ENCODE data around the gene HARBI1. TPM values are rescaled to one million over a fixed set of nuclear protein-coding genes. Genes with fewer than 3 reads are reported as not detected.
A peak's percentile ranks its signal among the peaks of the same experiment; 100 is the strongest.
"Not testable (repeated sequence)": the region's sequence is repeated elsewhere in the genome, so short reads cannot be mapped to it uniquely, and the experiment has no call there.

HARBI1 gene
- polyA plus RNA-seq, 3 donors, result 4.2 to 5.6 (median 4.3) TPM

DNA sequence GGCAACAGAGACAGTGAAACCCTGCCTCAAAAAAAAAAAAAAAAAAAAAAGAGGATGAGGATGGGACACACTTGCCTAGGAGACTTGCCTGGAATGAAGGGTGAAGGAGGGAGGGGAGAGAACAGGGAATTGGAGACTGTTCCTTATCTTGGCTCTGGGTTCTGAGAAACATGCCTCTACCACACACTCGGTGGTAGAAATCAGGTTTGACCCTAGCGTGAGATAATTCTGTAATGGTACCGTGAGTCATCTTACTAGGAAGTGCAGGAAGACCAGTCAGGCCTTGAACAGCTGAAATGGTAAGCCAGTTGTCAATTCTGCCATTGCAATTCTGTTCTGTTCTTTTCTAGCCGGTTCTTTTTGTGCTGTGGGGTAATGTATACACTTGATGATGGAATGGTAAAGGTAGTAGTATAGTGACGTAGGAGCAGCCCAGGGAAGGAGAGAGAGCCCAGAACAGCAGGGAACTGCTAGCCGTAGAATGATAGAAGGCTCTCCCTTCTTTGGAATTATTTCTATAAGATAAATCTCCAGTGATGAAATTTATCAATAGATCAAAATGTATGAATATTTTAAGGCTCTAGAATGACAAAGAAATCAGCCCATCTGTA, 19.3 kb downstream of the HARBI1 start:
- no peak for DNase-seq

DNA sequence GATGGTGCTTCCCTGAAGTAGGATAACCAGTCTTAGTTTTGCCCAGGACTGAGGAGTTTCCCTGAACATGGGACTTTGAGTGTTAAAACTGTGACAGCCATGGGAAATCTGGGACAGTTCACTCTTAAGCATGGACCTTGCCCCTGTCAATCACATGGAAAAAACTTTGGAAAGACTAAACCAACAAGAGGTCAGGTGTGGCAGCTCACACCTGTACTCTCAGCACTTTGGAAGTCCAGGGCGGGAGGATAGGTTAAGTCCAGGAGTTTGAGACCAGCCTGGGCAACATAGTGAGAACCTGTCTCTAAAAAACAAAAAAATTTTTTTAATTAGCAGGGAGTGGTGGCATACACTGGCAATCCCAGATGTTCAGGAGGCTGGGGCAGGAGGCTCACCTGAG, 19.9 kb downstream of the HARBI1 start:
- DNase-seq, result no peak

DNA sequence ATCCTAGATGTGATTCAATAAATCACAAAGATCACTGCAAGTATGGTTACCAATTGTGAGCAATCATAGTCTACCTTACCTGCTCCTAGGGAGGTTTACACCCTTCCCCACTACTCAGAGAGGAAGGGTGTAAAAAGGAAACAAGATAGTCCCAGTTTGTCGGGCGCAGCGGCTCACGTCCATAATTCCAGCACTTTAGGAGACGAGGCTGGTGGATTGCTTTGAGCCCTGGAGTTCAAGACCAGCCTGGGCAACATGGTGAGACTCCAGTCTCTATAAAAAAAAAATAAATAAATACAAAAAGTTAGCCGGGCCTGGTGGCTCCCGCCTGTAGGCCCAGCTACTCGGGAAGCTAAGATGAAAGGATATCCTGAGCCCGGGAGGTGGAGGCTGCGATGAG, 22.2 kb downstream of the HARBI1 start:
- no peak for DNase-seq

DNA sequence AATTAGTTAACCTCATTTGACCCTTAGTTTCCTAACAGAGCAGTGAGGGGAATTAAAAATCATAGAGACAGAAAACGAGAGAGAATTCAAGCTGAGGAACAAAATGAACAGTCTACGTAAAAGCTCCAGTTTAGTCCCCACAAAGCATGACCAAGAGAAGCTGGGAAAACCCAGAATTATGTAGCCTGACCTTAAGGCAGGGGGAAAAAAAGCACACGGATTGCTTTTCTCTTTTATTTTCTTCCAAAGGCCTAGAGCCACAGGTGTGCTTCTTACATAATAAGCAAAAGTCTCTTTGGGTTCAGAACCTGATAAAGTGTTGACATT, 22.7 kb downstream of the HARBI1 start:
- no peak for DNase-seq

DNA sequence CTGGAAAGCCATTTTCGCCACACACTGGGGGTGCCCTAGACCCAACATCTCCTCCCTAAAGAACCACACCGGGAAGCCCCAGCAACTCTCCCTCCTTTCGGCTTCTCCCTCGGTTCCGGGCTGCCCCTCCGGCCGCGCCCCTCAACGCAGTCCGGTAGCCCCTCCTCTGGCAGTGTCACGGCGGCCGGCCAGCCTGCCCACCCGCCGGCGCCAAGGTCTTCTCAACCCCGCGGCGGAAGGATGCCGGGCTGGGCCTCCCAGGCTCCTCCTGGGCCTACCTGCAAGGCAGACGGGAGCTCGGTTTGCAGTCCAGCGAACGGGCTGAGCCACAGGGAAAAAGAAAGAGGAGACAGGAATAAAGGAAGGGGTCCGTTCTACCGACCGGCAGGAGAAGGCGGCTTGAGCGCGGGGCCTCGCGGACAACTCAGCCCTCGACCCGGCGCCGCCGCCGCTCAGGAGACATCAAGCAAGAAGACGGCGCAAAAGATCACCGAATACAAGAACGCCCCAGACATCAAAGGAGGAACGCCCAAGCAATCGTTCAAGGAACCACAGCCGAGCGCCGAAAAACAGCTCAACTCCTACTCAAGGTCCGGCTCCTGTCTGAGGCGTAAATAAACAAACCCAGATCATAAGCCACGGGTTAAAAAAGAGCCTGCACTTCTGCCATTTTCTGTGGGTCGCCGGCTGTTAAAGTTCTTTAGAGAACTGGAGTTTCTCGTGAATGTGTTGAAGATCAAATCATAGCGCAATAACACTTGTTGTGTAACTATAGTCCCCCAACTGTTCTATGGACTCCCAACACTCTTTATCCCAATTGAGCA, 23.3 kb downstream of the HARBI1 start, which contains the start of gene AMBRA1:
Gene AMBRA1 (minus strand): TSS at position 474 of the 824 bp plus-strand sequence. CDS start 45,643 bp downstream, outside the sequence.
- DNase-seq, result peak; percentile 94

DNA sequence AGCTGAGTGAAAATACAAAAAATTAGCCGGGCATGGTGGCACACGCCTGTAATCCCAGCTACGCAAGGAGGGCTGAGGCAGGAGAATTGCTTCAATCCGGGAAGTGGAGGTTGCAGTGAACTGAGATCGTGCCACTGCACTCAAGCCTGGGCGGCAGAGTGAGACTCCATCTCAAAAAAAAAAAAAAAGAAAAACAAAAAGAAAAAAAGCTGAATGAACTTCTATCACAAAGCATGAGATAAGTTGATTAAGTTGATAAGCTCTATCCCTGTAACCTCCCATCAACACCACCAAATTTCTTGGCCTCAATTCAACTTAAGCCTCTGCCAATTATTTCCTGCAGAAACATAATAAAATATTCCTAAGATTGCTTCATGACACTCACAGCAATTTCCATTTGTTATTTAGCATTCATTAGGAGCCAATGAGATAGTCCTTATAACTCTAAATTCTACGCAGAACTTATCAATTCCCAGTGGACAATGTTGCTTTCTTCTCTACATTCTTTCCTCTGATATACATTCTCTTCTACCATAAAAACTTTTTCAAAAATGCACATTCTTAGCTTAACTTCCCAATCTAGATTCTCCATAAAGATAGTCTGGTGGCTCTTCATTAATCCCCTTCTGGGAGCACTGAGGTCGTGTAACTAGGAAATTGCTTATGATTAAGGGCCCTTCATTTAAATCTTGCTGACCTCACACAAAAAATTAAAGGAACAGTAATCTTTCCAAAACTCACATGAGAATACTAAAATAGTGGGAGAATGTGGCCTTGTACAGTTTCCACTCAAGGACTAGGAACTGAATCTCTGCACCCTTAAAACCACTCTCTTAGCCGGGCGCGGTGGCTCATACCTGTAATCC, 26.1 kb downstream of the HARBI1 start:
- DNase-seq, result no peak

DNA sequence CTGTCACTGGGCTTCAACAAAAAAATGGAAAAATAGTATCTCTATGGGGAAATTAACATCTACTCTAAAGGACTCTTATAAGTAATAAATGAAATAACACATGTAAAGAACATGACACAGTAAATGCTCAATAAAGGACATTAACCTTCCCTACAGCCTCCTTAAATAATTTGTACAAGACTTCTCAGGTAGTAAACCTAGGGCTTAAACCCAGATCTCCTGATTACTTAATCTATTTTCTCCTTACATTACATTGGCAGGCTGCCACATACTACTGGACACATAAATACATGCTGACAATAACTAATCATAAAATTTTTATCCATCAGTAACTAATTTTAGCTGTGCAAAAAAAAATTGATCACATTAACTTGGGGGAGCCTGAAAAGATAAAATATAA, 28.1 kb downstream of the HARBI1 start:
- no peak for DNase-seq

DNA sequence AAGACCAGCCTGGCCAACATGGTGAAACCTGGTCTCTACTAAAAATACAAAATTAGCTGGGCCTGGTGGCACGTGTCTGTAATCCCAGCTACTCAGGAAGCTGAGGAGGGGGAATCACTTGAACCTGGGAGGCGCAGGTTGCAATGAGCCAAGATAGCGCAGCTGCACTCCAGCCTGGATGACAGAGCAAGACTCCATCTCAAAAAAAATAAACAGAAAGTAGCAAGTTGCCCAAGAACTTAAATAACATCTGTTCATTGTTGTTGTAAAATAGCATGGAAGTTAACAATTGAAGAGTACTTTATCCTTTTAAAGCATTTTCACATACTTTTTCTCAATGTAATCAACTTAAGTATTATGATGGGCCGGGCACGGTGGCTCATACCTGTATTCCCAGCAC, 28.9 kb downstream of the HARBI1 start:
- DNase-seq, result no peak

DNA sequence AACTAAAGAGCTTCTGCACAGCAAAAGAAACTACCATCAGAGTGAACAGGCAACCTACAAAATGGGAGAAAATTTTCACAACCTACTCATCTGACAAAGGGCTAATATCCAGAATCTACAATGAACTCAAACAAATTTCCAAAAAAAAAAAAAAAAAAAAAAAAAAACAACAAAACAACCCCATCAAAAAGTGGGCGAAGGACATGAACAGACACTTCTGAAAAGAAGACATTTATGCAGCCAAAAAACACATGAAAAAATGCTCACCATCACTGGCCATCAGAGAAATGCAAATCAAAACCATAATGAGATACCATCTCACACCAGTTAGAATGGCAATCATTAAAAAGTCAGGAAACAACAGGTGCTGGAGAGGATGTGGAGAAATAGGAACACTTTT, 33.5 kb downstream of the HARBI1 start:
- DNase-seq, result not testable (repeated sequence)

DNA sequence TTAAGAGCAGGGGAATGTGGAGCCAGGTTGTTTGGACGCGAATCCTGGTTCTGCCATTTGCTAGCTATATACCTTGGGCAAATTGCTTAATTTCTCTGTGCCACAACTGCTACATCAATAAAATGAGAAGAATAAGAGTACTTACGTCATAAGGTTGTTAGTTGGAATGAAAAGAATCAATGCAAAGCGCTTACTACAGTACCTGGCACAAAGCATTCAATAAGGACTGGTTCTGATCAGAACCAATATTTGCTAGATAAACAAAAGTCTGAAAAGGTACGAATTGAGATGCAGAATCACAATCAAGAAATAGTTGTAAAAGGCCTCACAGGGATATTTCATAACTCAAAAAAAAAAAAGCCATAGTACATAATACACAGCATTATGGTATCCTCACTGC, 34.4 kb downstream of the HARBI1 start:
- no peak for DNase-seq

DNA sequence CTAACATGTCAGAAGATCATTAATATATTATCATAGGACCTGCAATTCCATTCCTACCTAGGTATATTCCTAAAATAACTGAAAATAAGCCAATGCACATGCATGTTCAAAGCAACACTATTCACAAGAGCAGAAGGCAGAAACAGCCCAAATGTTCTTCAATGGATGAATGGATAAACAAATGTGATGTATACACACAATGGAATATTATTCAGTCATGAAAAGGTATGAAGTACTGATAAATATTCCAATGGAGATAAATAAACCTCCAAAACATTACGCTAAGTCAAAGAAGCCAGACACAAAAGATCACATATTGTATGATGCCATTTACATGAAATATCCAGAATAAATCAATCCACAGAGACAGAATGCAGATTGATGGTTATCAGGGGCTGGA, 40.0 kb downstream of the HARBI1 start:
- no peak for DNase-seq

DNA sequence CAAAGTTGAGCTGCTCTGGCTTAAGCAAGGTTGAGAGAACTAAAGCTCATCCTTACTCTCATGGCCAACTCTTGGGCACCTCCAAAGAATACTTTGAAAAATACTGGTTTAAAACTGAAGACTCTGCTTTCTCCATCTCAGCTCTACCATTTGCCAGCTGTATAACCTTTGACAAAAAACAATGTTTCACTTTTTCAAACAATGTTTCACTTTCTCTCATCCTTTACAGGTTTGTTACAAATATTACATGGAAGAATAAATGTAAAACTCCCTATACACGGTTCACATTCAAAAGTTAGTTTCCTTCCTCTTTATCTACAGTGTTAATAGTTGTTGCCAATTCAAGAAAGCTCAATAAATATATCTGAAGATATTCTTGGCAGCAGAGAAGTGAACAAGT, 42.4 kb downstream of the HARBI1 start:
- DNase-seq, result no peak

DNA sequence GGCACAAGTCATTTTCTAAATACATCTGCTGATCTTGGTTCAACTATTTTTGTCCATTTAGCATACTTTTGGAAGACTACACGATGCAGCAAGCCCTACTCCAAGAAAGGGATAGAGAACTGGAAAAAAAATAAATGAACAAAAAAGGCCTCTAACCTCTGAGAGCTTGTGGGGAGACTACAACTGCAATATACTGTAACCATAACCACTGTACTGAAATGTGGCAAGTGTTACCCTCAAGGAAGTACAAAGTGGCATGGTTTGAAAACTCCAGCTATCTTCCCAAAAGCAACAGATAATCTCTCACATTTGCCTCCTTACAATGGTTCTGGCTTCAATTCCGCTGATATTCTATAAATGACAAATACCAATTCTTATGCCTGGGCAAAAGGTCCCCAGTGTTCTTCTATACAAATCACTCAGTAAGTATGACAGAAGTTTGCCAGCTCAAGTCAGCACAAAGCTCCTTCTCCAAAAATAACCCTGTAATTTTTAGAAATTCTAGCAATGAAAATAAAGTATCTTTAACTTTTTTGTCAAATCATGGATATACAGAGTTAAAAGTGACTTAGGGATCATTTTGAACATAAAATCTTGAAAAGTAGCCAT, 46.1 kb downstream of the HARBI1 start:
- no peak for DNase-seq

DNA sequence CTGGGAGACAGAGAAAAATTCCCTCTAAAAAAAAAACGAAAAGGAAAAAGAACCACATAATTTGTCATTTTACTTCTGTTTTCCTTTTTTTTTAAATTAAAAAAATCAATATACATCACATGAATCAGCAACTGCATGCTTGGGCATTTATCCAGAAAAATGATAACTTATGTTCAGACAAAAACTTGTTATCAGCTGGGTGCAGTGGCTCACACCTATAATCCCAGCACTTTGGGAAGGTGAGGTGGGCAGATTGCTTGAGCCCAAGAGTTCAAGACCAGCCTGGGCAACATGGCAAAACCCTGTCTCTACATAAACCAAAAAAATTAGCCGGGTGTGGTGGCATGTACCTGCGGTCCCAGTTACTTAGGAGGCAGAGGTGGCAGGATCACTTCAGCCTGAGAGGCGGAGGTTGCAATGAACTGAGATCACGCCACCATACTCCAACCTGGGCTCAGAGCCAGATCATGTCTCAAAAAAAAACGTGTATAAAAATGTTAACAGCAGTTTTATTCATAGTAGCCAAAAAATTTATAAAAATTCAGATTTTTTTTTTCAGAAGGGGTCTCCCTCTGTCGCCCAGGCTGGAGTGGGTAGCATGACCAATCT, 51.7 kb downstream of the HARBI1 start:
- no peak for DNase-seq

DNA sequence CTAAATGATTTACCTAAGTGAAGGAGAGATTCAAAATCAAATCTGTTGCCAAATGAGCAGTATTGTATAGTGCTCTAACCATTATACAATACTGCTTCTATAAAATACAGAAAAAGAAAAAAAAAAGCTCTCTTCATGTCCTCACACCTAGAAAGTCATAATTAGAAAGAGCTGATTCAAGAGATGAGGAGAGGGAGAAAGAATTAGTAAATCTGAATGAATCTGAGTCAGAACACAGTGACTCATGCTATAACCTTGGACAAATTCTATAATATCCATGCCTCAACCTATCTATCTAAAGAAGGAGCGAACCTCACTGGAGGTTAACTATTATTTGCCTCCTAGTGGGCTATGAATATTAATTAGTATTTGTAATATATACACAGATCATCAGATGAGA, 52.6 kb downstream of the HARBI1 start:
- DNase-seq, result no peak

DNA sequence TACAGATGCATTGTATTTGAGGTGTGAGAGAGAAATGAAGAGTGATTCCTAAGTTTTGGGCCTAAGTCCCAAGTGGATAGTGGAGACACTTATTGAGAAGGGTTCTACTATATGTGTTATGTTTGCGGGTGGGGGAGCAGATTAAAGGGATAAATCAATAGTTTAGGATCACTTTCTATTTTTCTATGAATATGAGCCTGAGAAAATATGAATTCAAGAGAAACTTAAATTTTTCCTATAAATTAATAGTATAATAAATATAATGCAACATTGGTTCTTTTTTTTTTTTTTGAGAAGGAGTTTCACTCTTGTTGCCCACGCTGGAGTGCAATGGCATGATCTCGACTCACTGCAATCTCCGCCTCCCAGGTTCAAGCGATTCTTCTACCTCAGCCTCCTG, 54.5 kb downstream of the HARBI1 start:
- DNase-seq, result no peak

DNA sequence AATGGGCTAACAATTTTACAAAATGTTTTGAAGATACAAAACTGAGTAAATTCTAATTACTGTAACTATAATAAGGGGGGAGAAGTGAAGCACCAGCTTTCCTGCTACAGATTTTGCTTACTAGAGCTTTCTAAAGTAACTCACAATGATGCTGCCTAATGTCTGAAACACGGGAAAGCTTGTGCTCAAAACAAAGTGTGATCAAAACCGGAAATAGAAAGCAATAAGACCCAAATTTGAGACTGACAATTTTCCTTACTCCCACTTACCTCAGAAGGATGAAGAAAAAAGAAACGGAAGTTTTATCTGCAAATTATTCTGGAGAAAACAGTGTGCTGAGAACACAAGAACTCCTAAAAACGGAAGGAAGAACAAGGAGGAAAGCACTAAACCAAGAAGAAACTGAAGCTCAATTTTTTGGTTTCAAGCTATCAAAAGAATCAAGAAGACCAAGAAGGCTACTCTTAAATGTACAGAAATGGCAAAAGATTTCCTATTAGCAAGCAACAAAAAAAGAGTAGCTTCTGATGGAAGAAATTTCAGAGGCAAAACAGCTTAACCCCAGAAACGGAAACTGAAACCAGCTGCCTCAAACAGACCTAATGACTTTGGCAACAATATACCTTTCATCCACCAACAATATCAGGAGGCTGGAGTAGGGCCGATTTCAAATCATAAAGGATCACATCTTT, 56.6 kb downstream of the HARBI1 start:
- DNase-seq, result no peak

DNA sequence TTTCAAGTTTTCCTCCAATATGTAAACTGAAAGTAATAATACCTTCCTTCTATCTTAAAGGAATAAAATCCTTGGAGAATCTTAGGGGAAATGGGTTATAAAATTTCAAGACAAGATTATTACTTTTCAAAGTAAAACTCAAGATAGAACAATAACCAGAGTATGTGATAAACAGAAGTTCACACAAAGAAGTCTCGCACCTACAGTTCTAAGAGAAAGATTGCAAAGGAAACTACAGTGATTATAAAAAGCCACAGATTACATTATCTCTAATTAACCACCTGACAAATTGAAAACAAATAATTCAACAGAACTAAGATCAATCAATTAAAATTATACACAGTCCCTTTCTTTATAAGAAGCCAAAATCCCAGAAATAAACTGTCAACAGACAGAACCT, 57.2 kb downstream of the HARBI1 start:
- DNase-seq, result no peak

DNA sequence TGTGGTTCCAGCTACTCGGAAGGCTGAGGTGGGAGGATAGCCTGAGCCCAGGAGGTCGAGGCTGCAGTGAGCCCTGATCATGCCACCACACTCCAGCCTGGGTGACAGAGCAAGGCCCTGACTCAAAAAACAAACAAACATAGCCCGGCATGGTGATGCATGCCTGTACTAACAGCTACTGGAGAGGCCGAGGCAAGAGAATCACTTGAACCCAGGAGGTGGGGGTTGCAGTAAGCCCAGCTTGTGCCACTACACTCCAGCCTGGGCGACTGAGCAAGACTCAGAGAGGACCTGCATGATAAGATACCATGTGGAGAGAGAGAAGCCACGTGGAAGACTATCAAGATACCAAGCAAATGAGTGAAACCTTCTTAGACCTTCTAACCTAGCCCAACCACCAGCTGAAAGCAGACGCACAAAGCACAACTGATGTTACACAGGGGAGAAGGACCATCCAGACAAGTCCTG, 59.3 kb downstream of the HARBI1 start:
- DNase-seq, result no peak

DNA sequence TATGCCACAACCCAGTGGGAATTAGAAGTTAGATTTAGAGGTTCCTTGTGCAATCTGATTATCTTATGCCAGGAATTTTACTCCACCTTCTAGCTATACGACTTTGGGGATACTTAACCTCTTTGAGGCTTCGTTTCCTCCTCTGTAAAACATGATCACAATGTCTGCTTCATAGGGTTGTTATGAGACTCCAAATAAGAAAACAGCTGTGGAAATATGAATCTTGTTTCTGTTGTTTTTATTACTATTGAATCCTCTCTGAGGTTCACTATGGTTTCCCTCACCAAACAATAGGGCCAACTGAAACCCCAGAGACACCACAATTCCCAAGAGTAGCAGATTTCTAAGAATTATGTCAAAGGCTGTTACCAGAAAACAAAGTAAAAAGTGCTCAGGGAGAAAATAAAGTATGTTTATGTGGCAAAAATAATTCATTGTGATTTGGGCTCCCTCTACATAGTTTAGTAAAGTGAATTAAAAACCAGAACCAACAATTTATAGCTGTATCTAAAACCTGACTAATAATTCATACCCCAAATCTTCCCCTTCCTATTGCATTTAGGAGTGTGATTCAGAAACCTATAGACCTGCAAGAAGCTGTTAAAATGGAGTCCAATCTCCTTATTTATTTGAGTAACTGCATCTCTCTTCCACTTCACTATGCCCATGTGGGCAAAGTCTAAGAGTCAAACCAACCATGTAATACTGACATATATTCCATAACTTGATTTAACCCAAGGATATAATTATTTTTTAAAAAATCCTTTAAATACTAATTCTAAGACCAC, 61.6 kb downstream of the HARBI1 start:
- no peak for DNase-seq

Data from renal pelvis (tissue), 4 donors.